ENCODE data around the gene ITPRIPL2. TPM values are rescaled to one million over a fixed set of nuclear protein-coding genes. Genes with fewer than 3 reads are reported as not detected.

ITPRIPL2 gene
- total and polyA plus RNA-seq, 2 of the 4 experiments (the other 2 are of a cell fraction) = 9.2 to 11.1 TPM

DNA sequence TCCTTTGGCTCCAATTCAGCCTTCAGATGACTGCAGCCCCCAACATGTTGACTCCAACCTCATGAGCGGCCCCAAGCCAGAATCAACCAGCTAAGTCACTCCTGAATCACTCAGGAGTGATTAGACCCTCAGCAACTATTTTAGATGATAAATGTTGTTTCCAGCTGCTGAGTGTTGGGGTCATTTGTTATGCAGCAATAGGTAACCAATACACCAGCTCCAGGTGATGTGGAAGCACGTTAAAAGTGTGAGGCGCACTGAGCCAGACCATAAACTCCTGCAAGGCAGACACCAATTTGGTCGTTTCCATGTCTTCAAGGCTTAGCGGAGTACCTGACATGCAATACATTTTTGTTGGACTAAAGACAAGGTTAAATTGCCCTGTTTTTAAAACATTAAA, 28.9 kb upstream of the ITPRIPL2 start:
- Histone ChIP-seq H2AFZ (replicated peaks; ENCODE audit: low read length, poor library complexity) (no peak overlapping the region), H2AK5ac (ENCODE audit: low read depth, low read length) (no peak overlapping the region), H3K27ac (ENCODE audit: insufficient read depth, low read length) (no peak overlapping the region), H2BK15ac (ENCODE audit: low read depth, low read length) (no peak overlapping the region), H2BK120ac (ENCODE audit: low read depth, low read length) (no peak overlapping the region), H3K79me1 (ENCODE audit: low read depth in 1 of 2, low read length in 2 of 2) (no peaks in the 10 kb centered on the region), H3K4ac (ENCODE audit: low read depth, low read length) (no peak overlapping the region), H3K4me2 (ENCODE audit: low read depth, low read length) (no peak overlapping the region), H3K23ac (ENCODE audit: low read depth, low read length) (no peak overlapping the region), H2BK5ac (ENCODE audit: low read depth, low read length, poor library complexity, severe bottlenecking) (no peak overlapping the region), H3K9me1 (ENCODE audit: insufficient read depth, low read length) (no peaks in the 10 kb centered on the region), H3K36me3 (ENCODE audit: control insufficient read depth, insufficient read depth, low read length) (no peaks in the 10 kb centered on the region), H3K4me1 (ENCODE audit: control insufficient read depth, insufficient read depth, low read length) (peaks cover 2% of the 10 kb centered on the region; the same call in 1 of the 2 replicates), H2AK9ac (replicated peaks; ENCODE audit: low read depth, low read length, poor library complexity) (no peak overlapping the region), H4K5ac (ENCODE audit: low read depth, low read length) (no peak overlapping the region), H2BK20ac (ENCODE audit: low read depth, low read length) (no peak overlapping the region), H3K4me3 (ENCODE audit: insufficient read depth, low read depth, low read length) (no peak overlapping the region), H4K20me1 (ENCODE audit: insufficient read depth, low read length) (no peaks in the 10 kb centered on the region), H3K9me3 (ENCODE audit: control insufficient read depth, insufficient read depth, low read length) (no peaks in the 10 kb centered on the region), H3K56ac (ENCODE audit: extremely low read depth, insufficient read depth, low read length) (no peak overlapping the region), H3K14ac (replicated peaks; ENCODE audit: low read depth, low read length) (no peak overlapping the region), H4K91ac (ENCODE audit: insufficient read depth, low read depth, low read length) (no peak overlapping the region), H4K8ac (ENCODE audit: low read depth in 2 of 2, low read length in 2 of 2) (no peak overlapping the region), H3K9ac (ENCODE audit: low read depth, low read length) (no peak overlapping the region), H3K18ac (ENCODE audit: low read depth, low read length) (no peak overlapping the region), H3K27me3 (ENCODE audit: control insufficient read depth, insufficient read depth, low read length) (no peaks in the 10 kb centered on the region)
- WGBS, 2 experiments (ENCODE audit: extremely low coverage in 2 of 2, insufficient read length in 1 of 2) = no CpG with 5 or more reads among the region's 5 CpGs
- dilution Hi-C loops (cut with HindIII; ENCODE audit: low sequenced_read_pairs, unreplicated experiment) = no loop called here
- ATAC-seq (ENCODE audit: low read depth) (no peak), DNase-seq (no peak)
- ChIA-PET CTCF (interaction anchor here (0.6 to 2.1 kb wide), 5 partner anchors 55 to 418 kb away, joined by 3 to 7 read pairs (median 5); partner anchors contain the start of gene TMC7), POLR2A (ENCODE audit: unreplicated experiment) (no interaction called here)
- no TSS peak for BruUV-seq (replicated peaks)
- intact Hi-C loops (cut with micrococcal nuclease) = loop anchor here (5.0 kb wide), 1 partner anchor 437 kb away; the partner anchor contains the start of genes CCP110 and GDE1
- no peak for TF ChIP-seq BHLHE40 (IDR thresholded peaks at IDR 0.05; ENCODE audit: low read depth, low read length)
- TF ChIP-seq ELK1 (IDR thresholded peaks at IDR 0.05; ENCODE audit: borderline replicate concordance, low read depth, low read length) = no peak
- TF ChIP-seq USF2 (IDR thresholded peaks at IDR 0.05; ENCODE audit: low read depth, low read length) = no peak
- TF ChIP-seq CTCF (conservative IDR thresholded peaks at IDR 0.05; ENCODE audit: low read depth, low read length) = no peak
- TF ChIP-seq NFE2L2 (IDR thresholded peaks at IDR 0.05; ENCODE audit: low read depth, low read length) = no peak
- no peak for TF ChIP-seq FOS (IDR thresholded peaks at IDR 0.05; ENCODE audit: low read depth, low read length)
- no peak for TF ChIP-seq POLR2A (IDR thresholded peaks at IDR 0.05; ENCODE audit: low read depth, low read length)
- TF ChIP-seq CHD1 (IDR thresholded peaks at IDR 0.05; ENCODE audit: low read depth, low read length) = no peak
- TF ChIP-seq SMC3 (IDR thresholded peaks at IDR 0.05; ENCODE audit: low read depth, low read length) = no peak
- TF ChIP-seq MAFK (IDR thresholded peaks at IDR 0.05; ENCODE audit: low read depth, low read length) = no peak
- no peak for TF ChIP-seq RAD21 (IDR thresholded peaks at IDR 0.05; ENCODE audit: low read length)
- in situ Hi-C loops (cut with MboI; ENCODE audit: low sequenced_read_pairs) = loop anchor here (5.0 kb wide), 2 partner anchors 292 to 417 kb away; no protein-coding TSS in a partner anchor
